PC-3 (cell line): Measurements from ENCODE around the gene OR9A2. TPM values are rescaled to one million over a fixed set of nuclear protein-coding genes. Genes with fewer than 3 reads are reported as not detected.

Experiments
- ATAC-seq: fragments of 200-7000 bp; cut with Tn5 transposase; 2 replicates; pipeline ENCODE4 v1.9.1; 2020; ENCODE audit warnings: mild to moderate bottlenecking, moderate library complexity
- BruUV-seq: library from RNA; stranded (reverse); fragments of 400-500 nt; replicated peaks from 2 replicates; lab custom pipeline; 2021; lab: Mats Ljungman, UMichigan
- CTCF ChIA-PET: fragments of 300-600 bp; sonication (Branson Sonifier 250); formaldehyde crosslinking; loops from one replicate; lab custom pipeline; 2022; ENCODE audit warnings: antibody characterized with exemption; lab: Charles Lee
- POLR2A ChIA-PET: fragments of 300-600 bp; sonication (Branson Sonifier 250); formaldehyde crosslinking; loops from one replicate; lab custom pipeline; 2022; ENCODE audit warnings: antibody characterized with exemption; ENCODE audit not compliant: unreplicated experiment; lab: Charles Lee
- DNase-seq: peaks from one replicate; pipeline ENCODE4 v3.0.0-alpha.2; 2015
- H2AFZ ChIP-seq: fragments of 300-600 bp; sonication (generic); 2 replicates; pipeline ENCODE4 v1.6.0; 2016; ENCODE audit warnings: antibody characterized with exemption, low read length
- H3F3A ChIP-seq: fragments of 300-600 bp; sonication (generic); one replicate; pipeline ENCODE4 v1.6.0; 2017; ENCODE audit warnings: antibody characterized with exemption, low read length, control low read depth, mild to moderate bottlenecking; ENCODE audit not compliant: unreplicated experiment
- H3K27ac ChIP-seq: fragments of 300-600 bp; sonication (generic); 2 replicates; pipeline ENCODE4 v1.5.1; 2016; ENCODE audit warnings: mild to moderate bottlenecking, low read length
- H3K27me3 ChIP-seq: fragments of 300-600 bp; sonication (generic); 2 replicates; pipeline ENCODE4 v1.6.1; 2016; ENCODE audit warnings: low read length, mixed read lengths
- H3K36me3 ChIP-seq: fragments of 300-600 bp; sonication (generic); 2 replicates; pipeline ENCODE4 v1.6.1; 2016; ENCODE audit warnings: low read depth, mixed run types, low read length, mixed read lengths
- H3K4me1 ChIP-seq: fragments of 300-600 bp; sonication (generic); 2 replicates; pipeline ENCODE4 v1.5.1; 2016; ENCODE audit warnings: low read length; ENCODE audit not compliant: insufficient read depth
- H3K4me2 ChIP-seq: fragments of 300-600 bp; sonication (generic); 2 replicates; pipeline ENCODE4 v1.6.0; 2016; ENCODE audit warnings: low read length
- H3K4me3 ChIP-seq: fragments of 300-600 bp; sonication (generic); 2 replicates; pipeline ENCODE4 v1.5.1; 2016; ENCODE audit warnings: mild to moderate bottlenecking, low read length, mixed read lengths
- H3K79me2 ChIP-seq: fragments of 300-600 bp; sonication (generic); 2 replicates; pipeline ENCODE4 v1.6.1; 2017; ENCODE audit warnings: low read length, mixed read lengths
- H3K9ac ChIP-seq: fragments of 300-600 bp; sonication (generic); 2 replicates; pipeline ENCODE4 v1.6.0; 2016; ENCODE audit warnings: mild to moderate bottlenecking, low read length
- H3K9me2 ChIP-seq: fragments of 300-600 bp; sonication (generic); replicated peaks from 2 replicates; pipeline ENCODE4 v1.6.1; 2016; ENCODE audit warnings: mixed run types, low read length, mixed read lengths
- H3K9me3 ChIP-seq: fragments of 300-600 bp; sonication (generic); 2 replicates; pipeline ENCODE4 v1.6.1; 2016; ENCODE audit warnings: low read length, mixed read lengths
- H4K20me1 ChIP-seq: fragments of 300-600 bp; sonication (generic); 2 replicates; pipeline ENCODE4 v1.6.1; 2016; ENCODE audit warnings: low read length, mixed read lengths
- EZH2 ChIP-seq: fragments of 300-600 bp; sonication (generic); IDR thresholded peaks from one replicate; pipeline ENCODE4 v1.6.1; 2017; ENCODE audit warnings: antibody characterized with exemption, mild to moderate bottlenecking, low read length; ENCODE audit not compliant: unreplicated experiment
- EZH2phosphoT487 ChIP-seq: fragments of 300-600 bp; sonication (generic); IDR thresholded peaks from 2 replicates; pipeline ENCODE4 v1.6.1; 2018; ENCODE audit warnings: mild to moderate bottlenecking, antibody characterized with exemption, low read length, borderline replicate concordance
- intact Hi-C: fragments of 100-400 bp; cut with micrococcal nuclease; formaldehyde crosslinking; loops from 2 replicates; pipeline ENCODE4 v1.9.0; 2023
- total RNA-seq: library from RNA; depleted of rRNA; stranded (reverse); fragments of >200 nt; gene quantifications from 2 replicates; pipeline ENCODE4 v1.2.3, GENCODE V29; 2014
- TF ChIP-seq, protein P1 (sequence below): fragments of 300-600 bp; sonication (generic); conservative IDR thresholded peaks from 2 replicates; pipeline ENCODE4 v1.5.1; 2017; ENCODE audit warnings: antibody characterized with exemption, low read depth, mild to moderate bottlenecking, low read length

Gene OR9A2
- total RNA-seq, 1 experiment from 2014 or later: not detected

DNA sequence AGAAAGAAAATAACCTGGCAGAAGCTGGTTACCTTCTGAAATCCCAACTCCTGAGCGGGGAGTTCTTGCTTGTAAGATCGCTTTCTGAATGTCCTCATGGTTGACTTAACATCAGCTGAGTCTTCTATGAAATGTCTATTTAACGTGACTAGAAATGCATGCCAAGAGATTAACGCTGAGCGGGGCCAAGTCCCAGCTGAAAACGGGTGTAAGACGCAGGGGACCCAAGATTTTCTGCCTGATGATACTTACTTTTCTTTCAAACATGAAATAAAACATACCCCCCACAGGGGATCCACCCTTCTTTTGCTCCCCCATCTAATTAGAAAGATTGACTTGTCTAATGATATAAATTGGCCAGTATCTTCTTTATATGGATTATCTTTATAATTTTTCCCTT, 14.9 kb downstream of the OR9A2 start:
- no TSS peak for BruUV-seq
- Histone ChIP-seq H3K9me3 (no peaks in the 10 kb centered on the region), H3K27me3 (peaks cover 9% of the 10 kb centered on the region), H3F3A (peaks cover 3% of the 10 kb centered on the region), H3K79me2 (no peaks in the 10 kb centered on the region), H3K9me2 (no peaks in the 10 kb centered on the region), H4K20me1 (no peaks in the 10 kb centered on the region), H3K36me3 (no peaks in the 10 kb centered on the region; the same call in 1 of the 2 replicates), H3K4me2 (no peak overlapping the region), H2AFZ (no peak overlapping the region), H3K27ac (no peak overlapping the region), H3K4me3 (no peak overlapping the region), H3K4me1 (peaks cover 15% of the 10 kb centered on the region), H3K9ac (no peak overlapping the region)
- TF ChIP-seq EZH2: no peak
- no peak for TF ChIP-seq EZH2phosphoT487
- TF ChIP-seq, protein P1, sequence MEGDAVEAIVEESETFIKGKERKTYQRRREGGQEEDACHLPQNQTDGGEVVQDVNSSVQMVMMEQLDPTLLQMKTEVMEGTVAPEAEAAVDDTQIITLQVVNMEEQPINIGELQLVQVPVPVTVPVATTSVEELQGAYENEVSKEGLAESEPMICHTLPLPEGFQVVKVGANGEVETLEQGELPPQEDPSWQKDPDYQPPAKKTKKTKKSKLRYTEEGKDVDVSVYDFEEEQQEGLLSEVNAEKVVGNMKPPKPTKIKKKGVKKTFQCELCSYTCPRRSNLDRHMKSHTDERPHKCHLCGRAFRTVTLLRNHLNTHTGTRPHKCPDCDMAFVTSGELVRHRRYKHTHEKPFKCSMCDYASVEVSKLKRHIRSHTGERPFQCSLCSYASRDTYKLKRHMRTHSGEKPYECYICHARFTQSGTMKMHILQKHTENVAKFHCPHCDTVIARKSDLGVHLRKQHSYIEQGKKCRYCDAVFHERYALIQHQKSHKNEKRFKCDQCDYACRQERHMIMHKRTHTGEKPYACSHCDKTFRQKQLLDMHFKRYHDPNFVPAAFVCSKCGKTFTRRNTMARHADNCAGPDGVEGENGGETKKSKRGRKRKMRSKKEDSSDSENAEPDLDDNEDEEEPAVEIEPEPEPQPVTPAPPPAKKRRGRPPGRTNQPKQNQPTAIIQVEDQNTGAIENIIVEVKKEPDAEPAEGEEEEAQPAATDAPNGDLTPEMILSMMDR: no peak
- ChIA-PET POLR2A (no interaction called here), CTCF (interaction anchor here (0.9 kb wide), 1 partner anchor 203 kb away, joined by 6 read pairs; no protein-coding TSS in a partner anchor)
- intact Hi-C loops: no loop called here
- no peak for ATAC-seq
- DNase-seq: no peak

DNA sequence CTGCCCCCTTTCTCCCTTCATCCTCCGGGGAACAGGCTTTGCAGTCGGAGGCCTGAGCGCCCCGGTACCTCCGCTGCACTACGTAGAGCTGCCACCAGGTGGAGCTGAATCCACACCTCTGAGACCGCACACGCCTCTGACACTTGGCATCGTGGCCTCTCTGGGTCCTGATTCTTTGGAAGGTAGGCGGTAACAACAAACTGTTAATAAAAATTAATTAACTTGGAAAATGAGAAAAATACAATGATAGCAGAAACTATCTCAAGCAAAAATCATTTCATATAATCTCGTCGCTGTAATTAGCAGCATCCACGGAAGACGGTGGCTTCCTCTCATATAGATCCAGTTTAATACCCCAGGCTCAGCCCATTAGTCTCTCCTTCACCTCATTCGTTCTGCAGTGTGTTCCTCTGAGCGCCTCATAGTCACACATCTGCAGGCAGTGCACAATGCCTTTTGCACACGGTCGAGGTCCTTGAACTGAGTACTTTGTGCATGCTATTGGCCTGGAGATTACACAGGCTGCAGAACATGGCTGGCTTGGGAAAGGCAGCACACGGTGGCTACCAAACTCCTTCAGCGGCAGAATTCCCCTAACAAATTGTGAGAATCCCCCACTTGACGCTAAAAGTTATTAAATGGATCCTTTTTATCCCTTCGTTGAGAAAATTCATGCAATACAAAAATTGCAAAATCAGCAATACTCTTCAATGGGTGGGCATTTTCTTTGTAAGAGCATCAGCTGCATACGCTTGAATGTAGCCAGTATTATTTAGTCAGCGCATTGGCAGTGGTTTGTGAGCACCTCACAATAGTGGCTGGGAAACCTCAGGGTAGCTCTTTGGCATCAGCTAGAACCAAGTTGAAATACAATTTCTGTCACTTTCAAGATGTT, 18.7 kb downstream of the OR9A2 start:
- no peak overlapping the region for H3K9ac ChIP-seq
- no peaks in the 10 kb centered on the region; the same call in 1 of the 2 replicates for H3K36me3 ChIP-seq
- peak; percentile 81 for DNase-seq
- no peaks in the 10 kb centered on the region for H4K20me1 ChIP-seq
- ChIA-PET CTCF (interaction anchor here (2.3 kb wide), 1 partner anchor 207 kb away, joined by 28 read pairs; no protein-coding TSS in a partner anchor), POLR2A (no interaction called here)
- H3K9me2 ChIP-seq: no peaks in the 10 kb centered on the region
- peak overlapping the region; percentile 31; the same call in 1 of the 2 replicates for H3K4me2 ChIP-seq
- TF ChIP-seq EZH2 (no peak), EZH2phosphoT487 (no peak)
- TF ChIP-seq, protein P1: peak; percentile 87
- peaks cover under 1% of the 10 kb centered on the region for H3K4me1 ChIP-seq
- H2AFZ ChIP-seq: 0 out of 2 replicates have a peak overlapping the region, but pooled peaks have one; percentile 19
- intact Hi-C loops: loop anchor here (1.0 to 10.0 kb wide), 5 partner anchors 207 to 473 kb away; no protein-coding TSS in a partner anchor
- no peaks in the 10 kb centered on the region for H3K79me2 ChIP-seq
- no TSS peak for BruUV-seq
- no peaks in the 10 kb centered on the region for H3F3A ChIP-seq
- peaks cover 31% of the 10 kb centered on the region for H3K27me3 ChIP-seq
- no peak overlapping the region for H3K27ac ChIP-seq
- peak; percentile 84 for ATAC-seq
- no peaks in the 10 kb centered on the region for H3K9me3 ChIP-seq
- H3K4me3 ChIP-seq: no peak overlapping the region
